Measurements from ENCODE around the gene THAP12. TPM values are rescaled to one million over a fixed set of nuclear protein-coding genes. Genes with fewer than 3 reads are reported as not detected.

THAP12 gene, protein sequence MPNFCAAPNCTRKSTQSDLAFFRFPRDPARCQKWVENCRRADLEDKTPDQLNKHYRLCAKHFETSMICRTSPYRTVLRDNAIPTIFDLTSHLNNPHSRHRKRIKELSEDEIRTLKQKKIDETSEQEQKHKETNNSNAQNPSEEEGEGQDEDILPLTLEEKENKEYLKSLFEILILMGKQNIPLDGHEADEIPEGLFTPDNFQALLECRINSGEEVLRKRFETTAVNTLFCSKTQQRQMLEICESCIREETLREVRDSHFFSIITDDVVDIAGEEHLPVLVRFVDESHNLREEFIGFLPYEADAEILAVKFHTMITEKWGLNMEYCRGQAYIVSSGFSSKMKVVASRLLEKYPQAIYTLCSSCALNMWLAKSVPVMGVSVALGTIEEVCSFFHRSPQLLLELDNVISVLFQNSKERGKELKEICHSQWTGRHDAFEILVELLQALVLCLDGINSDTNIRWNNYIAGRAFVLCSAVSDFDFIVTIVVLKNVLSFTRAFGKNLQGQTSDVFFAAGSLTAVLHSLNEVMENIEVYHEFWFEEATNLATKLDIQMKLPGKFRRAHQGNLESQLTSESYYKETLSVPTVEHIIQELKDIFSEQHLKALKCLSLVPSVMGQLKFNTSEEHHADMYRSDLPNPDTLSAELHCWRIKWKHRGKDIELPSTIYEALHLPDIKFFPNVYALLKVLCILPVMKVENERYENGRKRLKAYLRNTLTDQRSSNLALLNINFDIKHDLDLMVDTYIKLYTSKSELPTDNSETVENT
- total RNA-seq = 42.5 and 61.8 TPM in 2 replicates

DNA sequence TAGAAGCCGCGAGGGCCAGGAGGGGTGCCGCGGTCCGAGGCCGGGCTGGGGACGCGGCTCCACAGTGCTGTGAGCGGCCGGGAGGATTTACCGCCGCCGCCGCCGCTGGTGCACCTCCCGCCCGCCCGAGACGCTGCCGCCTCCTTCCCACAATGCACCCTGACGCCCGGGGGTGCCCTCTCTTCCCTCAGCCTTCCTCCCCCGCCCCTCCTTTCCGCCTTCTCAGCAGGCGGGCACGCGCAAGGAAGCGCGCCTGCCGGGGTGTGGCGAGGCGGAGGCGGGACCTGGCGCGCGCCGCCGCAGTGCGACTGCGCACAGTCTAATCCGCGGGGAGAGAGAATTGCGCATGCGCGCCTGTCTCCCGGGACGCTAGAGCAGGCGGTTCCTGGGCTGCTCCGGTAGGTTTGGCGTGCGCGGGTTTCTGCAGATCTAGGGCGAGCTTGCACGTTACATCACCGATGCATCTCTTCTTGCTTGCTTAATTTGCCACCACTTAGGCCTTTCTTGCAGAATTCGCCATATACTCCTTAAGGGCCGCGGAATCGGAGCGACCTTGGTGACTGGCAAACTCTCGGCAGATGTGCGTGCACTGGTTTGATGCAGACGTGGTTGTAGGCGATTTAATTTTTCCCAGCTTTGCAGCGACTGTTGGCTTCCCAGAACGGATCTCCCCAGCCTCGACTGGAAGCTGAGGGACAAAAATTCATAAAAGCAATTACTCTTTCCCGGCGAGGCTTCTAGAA, at the start of gene THAP12, which contains the start of gene GVQW3:
Gene THAP12 (minus strand): TSS at position 156 of the 743 bp plus-strand sequence. CDS start 296 bp downstream, outside the sequence.
Gene GVQW3 (plus strand): TSS at position 347 of the 743 bp plus-strand sequence. CDS start 506 bp downstream, outside the sequence.

Other genes starting within 250 kb of the THAP12 start
- 0.30 and 0.37 TPM in 2 replicates for gene WNT11, start 174.6 kb downstream of the THAP12 start, total RNA-seq
- gene GVQW3, start 191 bp upstream of the THAP12 start, total RNA-seq = 1.8 TPM in 2 replicates
- gene EMSY, start 63.9 kb upstream of the THAP12 start, total RNA-seq = 11.0 and 14.1 TPM in 2 replicates